Stomach (tissue), 4 donors: ENCODE data around the gene RBMS1.

Experiments used
- POLR2A ChIP-seq, 4 donors: fragments of 450-650 bp; IDR thresholded peaks; one replicate each; pipeline ENCODE4 v1.6.1; 2016; ENCODE audit warnings: antibody characterized with exemption in 4 of 4, control low read depth in 2 of 4, mild to moderate bottlenecking in 1 of 4, moderate library complexity in 1 of 4
- TF ChIP-seq, protein P1 (sequence below), 7 experiments: fragments of 450-650 bp in 4 of 7; fragments of 200-600 bp in 3 of 7; sonication (generic) in 3 of 7; IDR thresholded peaks; one replicate each; pipeline ENCODE4 v1.5.1; 2016 to 2019; ENCODE audit warnings: antibody characterized with exemption in 7 of 7, control low read depth in 2 of 7, mild to moderate bottlenecking in 1 of 7

DNA sequence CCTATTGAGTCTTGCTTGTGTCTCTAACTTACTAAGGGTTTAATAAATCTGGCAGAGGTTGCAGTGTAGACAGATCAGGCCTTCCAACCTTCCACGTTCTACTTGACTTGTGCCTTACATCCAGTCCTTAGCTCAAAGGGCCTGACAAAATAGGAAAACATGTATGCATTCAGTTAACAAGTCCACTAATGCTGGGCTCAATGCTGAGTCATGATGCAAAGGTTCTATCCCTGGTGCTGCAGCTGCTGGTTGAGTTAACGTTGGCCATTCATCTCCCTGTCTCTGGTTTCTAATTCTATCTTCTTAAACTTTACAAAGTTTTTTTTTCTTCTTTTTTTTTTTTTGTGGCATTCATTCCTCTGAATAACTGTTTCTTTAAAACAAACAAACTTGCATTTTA is 247.3 kb downstream of the RBMS1 start:
- TF ChIP-seq, protein P1, sequence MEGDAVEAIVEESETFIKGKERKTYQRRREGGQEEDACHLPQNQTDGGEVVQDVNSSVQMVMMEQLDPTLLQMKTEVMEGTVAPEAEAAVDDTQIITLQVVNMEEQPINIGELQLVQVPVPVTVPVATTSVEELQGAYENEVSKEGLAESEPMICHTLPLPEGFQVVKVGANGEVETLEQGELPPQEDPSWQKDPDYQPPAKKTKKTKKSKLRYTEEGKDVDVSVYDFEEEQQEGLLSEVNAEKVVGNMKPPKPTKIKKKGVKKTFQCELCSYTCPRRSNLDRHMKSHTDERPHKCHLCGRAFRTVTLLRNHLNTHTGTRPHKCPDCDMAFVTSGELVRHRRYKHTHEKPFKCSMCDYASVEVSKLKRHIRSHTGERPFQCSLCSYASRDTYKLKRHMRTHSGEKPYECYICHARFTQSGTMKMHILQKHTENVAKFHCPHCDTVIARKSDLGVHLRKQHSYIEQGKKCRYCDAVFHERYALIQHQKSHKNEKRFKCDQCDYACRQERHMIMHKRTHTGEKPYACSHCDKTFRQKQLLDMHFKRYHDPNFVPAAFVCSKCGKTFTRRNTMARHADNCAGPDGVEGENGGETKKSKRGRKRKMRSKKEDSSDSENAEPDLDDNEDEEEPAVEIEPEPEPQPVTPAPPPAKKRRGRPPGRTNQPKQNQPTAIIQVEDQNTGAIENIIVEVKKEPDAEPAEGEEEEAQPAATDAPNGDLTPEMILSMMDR (IDR thresholded peaks at IDR 0.05) = no peak
- no peak for TF ChIP-seq POLR2A (IDR thresholded peaks at IDR 0.05)
